Cardiac fibroblast (primary cell): ENCODE measurements around the gene DRG1.

ENCODE experiments used
- DNase-seq, 2 donors: peaks; one replicate each; pipeline versions ENCODE4 v3.0.0 to v3.0.0-alpha.2; 2010; ENCODE audit warnings: low read depth in 2 of 2
- H3K4me3 ChIP-seq, 2 donors: replicated peaks in 1 of 2; 1 replicate in 1 of 2; 2 replicates in 1 of 2; pipeline ENCODE4 v1.5.1; 2011; ENCODE audit warnings: low read depth in 2 of 2, low read length in 2 of 2, mild to moderate bottlenecking in 2 of 2, moderate library complexity in 1 of 2
- TF ChIP-seq, protein P1 (sequence below): IDR thresholded peaks from one replicate; pipeline ENCODE4 v1.5.1; 2011; ENCODE audit warnings: low read depth, mild to moderate bottlenecking, low read length, inconsistent platforms

Gene DRG1

DNA sequence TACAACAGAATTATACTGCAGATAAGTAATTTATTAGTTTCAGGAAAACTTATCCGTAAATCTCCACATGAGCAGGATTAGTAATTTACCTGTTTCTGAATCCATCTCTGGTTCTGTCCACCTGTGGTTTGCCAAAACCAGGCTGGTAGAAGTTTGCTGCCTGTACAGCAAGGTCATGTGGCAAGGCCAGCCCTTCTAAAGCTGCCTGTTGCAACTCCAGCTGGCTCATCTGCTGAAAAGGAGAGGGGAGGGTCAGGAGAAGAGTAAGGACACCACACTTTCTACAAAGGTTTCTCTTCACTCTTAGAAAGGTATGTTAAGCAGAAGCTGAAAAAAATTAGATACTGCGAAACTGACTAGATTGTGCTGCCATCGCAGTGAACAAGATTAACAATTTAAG, 47.9 kb downstream of the DRG1 start:
- no peak overlapping the region for H3K4me3 ChIP-seq
- TF ChIP-seq, protein P1, sequence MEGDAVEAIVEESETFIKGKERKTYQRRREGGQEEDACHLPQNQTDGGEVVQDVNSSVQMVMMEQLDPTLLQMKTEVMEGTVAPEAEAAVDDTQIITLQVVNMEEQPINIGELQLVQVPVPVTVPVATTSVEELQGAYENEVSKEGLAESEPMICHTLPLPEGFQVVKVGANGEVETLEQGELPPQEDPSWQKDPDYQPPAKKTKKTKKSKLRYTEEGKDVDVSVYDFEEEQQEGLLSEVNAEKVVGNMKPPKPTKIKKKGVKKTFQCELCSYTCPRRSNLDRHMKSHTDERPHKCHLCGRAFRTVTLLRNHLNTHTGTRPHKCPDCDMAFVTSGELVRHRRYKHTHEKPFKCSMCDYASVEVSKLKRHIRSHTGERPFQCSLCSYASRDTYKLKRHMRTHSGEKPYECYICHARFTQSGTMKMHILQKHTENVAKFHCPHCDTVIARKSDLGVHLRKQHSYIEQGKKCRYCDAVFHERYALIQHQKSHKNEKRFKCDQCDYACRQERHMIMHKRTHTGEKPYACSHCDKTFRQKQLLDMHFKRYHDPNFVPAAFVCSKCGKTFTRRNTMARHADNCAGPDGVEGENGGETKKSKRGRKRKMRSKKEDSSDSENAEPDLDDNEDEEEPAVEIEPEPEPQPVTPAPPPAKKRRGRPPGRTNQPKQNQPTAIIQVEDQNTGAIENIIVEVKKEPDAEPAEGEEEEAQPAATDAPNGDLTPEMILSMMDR = no peak
- no peak for DNase-seq

DNA sequence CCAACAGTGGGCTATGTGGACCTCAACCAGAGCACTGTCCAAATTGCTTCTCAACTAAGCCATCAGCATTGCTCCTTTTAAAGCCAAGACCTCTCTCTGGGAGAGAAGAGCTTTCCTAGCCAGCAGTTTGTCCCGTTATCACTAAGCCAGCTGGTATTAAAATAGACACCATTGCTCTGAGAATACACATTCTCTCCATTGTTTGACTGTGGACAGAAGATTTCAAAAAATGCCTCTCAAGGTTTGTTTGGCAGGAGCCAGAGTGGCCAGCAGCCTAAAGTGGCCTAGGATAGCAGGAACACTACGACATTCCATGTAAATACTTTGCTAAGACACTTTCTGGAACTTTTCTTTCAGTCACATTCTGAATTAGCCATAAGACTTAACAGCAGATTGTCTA, 49.0 kb downstream of the DRG1 start:
- peak in 1 of 2 donors; percentile 9 for DNase-seq
- TF ChIP-seq, protein P1 = no peak
- H3K4me3 ChIP-seq = no peak overlapping the region

DNA sequence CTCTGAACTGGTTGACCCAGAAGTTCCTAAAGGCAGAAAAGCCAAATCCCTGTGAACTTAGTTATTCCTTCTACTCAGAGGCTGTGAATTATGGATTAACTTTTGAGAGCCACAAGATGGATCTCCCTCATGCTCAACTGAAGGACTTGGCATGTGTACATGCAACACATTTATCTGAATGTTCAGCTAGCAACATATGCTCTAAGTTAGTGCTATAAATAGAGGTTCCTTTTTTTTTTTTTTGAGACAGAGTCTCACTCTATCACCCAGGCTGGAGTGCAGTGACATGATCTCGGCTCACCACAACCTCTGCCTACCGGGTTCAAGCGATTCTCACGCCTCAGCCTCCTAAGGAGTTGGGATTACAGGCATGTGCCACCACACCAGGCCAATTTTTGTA, 50.1 kb downstream of the DRG1 start:
- H3K4me3 ChIP-seq = no peak overlapping the region
- no peak for DNase-seq
- TF ChIP-seq, protein P1 = no peak

DNA sequence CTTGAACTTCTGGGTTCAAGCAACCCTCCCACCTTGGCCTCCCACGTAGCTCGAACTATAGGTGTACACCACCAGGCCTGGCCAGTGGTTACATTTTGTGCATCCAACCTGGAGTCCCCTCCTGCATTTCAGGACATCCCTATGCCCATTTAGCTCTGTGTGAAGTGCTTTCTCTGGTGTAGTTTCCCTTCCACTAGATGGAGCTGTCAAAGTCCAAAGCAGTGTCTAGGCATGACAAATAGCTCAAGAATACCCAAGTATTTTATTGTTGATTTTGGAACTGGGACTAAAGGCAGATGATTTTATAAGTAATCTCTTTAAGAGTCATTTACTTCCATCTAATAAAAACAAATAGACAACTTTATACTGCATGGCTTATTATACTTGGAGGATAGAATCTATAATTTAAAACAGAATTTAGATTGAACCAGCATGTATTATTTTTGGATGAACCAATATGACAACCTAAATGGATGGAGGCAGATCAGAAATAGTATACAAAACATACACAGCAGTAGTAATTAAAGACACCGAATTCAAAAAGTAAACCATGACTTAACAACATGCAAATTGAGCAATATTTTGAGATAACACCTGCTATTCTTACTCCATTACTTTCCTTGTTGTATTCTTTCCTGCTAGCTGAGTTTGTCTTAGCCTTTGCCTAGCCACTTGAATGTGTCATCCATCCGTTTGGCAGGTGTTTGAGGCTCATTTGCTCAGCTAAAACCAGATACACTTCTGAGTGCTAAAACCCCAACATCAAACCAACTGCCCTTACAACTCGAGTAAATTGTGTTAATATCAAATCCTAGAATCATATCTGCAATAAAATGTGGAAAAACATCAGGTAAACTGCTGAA, 52.5 kb downstream of the DRG1 start:
- peak; percentile 66 to 80 for DNase-seq
- no peak overlapping the region for H3K4me3 ChIP-seq
- TF ChIP-seq, protein P1 = peak; percentile 63

DNA sequence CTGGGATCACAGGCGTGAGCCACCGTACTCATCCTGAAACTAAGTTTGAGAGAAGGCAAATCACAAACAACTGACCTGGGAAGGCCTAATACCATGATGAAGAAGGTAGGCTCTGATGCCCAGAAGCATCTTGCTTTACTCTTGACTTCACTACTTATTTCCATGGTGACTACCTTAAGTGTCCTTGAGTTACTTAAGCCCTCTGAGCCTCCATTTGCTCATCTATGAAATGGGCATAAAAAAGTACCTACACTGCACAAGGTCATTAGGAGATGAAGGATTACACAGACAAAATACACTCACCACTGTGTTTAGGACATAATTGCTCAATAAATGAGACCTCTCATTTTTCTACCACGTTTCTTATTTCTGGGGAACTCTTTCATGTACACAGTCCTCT, 62.3 kb downstream of the DRG1 start:
- TF ChIP-seq, protein P1 = no peak
- no peak for DNase-seq

GRCh38 chr22:31465307-31465706, 65.9 kb downstream of the DRG1 start:
- TF ChIP-seq, protein P1 = no peak
- DNase-seq = no peak
- no peak overlapping the region for H3K4me3 ChIP-seq

More for the DNA sequence above, 62.3 kb downstream of the DRG1 start:
- no peak overlapping the region for H3K4me3 ChIP-seq
